Measurements from ENCODE around the gene SNAP29.

- TF ChIP-seq, protein P1, sequence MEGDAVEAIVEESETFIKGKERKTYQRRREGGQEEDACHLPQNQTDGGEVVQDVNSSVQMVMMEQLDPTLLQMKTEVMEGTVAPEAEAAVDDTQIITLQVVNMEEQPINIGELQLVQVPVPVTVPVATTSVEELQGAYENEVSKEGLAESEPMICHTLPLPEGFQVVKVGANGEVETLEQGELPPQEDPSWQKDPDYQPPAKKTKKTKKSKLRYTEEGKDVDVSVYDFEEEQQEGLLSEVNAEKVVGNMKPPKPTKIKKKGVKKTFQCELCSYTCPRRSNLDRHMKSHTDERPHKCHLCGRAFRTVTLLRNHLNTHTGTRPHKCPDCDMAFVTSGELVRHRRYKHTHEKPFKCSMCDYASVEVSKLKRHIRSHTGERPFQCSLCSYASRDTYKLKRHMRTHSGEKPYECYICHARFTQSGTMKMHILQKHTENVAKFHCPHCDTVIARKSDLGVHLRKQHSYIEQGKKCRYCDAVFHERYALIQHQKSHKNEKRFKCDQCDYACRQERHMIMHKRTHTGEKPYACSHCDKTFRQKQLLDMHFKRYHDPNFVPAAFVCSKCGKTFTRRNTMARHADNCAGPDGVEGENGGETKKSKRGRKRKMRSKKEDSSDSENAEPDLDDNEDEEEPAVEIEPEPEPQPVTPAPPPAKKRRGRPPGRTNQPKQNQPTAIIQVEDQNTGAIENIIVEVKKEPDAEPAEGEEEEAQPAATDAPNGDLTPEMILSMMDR (conservative IDR thresholded peaks at IDR 0.05): no peak
- no peak for TF ChIP-seq EZH2 (IDR thresholded peaks at IDR 0.05; ENCODE audit: low read depth)
These were observed 33.2 kb upstream of the SNAP29 start for GRCh38 chr22:20825624-20826023.

Measured in PC-9 (cell line).